Nephron (organoid): ENCODE measurements around the gene HAPSTR1.

Experiments
- H3K27ac Mint-ChIP-seq, 3 experiments: 2 replicates each; pipeline ENCODE4 v1.8.0; 2020; ENCODE audit warnings: mixed read lengths in 3 of 3, mild to moderate bottlenecking in 2 of 3, moderate library complexity in 1 of 3
- H3K27me3 Mint-ChIP-seq: 2 replicates; pipeline ENCODE4 v1.8.0; 2021; ENCODE audit warnings: low read depth, mild to moderate bottlenecking, moderate library complexity, mixed read lengths
- H3K36me3 Mint-ChIP-seq: 2 replicates; pipeline ENCODE4 v1.8.0; 2020; ENCODE audit warnings: low read depth, mixed read lengths
- H3K4me1 Mint-ChIP-seq: 2 replicates; pipeline ENCODE4 v1.8.0; 2020; ENCODE audit warnings: mixed read lengths
- H3K4me3 Mint-ChIP-seq, 3 experiments: 2 replicates each; pipeline ENCODE4 v1.8.0; 2020; ENCODE audit warnings: mild to moderate bottlenecking in 3 of 3, mixed read lengths in 3 of 3, moderate library complexity in 2 of 3
- H3K9me3 Mint-ChIP-seq: 2 replicates; pipeline ENCODE4 v1.8.0; 2020; ENCODE audit warnings: mixed read lengths
- CTCF ChIP-seq, 3 experiments: fragments of 200-600 bp; sonication (generic); IDR thresholded peaks; one replicate each; pipeline ENCODE4 v1.5.0; 2021; ENCODE audit warnings: antibody characterized with exemption in 3 of 3; ENCODE audit not compliant: unreplicated experiment in 3 of 3

Gene HAPSTR1

GRCh38 chr16:9047689-9048301 is 43.6 kb upstream of the HAPSTR1 start:
- Mint-ChIP-seq H3K36me3 (no peaks in the 10 kb centered on the region), H3K9me3 (peaks cover 12% of the 10 kb centered on the region), H3K27me3 (no peaks in the 10 kb centered on the region), H3K4me1 (peaks cover 10% of the 10 kb centered on the region), H3K27ac (peak overlapping the region; percentile 57 to 91 (median 86)), H3K4me3 (no peak overlapping the region)
- no peak for TF ChIP-seq CTCF (IDR thresholded peaks at IDR 0.05; ENCODE audit: unreplicated experiment in 3 of 3)

GRCh38 chr16:9048302-9048700 is 43.1 kb upstream of the HAPSTR1 start:
- H3K27me3 Mint-ChIP-seq, result no peaks in the 10 kb centered on the region
- TF ChIP-seq CTCF (IDR thresholded peaks at IDR 0.05; ENCODE audit: unreplicated experiment in 3 of 3), result no peak
- H3K36me3 Mint-ChIP-seq, result no peaks in the 10 kb centered on the region
- H3K9me3 Mint-ChIP-seq, result peaks cover 12% of the 10 kb centered on the region
- peak overlapping the region; percentile 57 to 91 (median 86) for H3K27ac Mint-ChIP-seq
- no peak overlapping the region for H3K4me3 Mint-ChIP-seq
- peaks cover 10% of the 10 kb centered on the region for H3K4me1 Mint-ChIP-seq

- Mint-ChIP-seq H3K27me3 (no peaks in the 10 kb centered on the region), H3K27ac (no peak overlapping the region), H3K4me1 (peaks cover 10% of the 10 kb centered on the region), H3K9me3 (peaks cover 12% of the 10 kb centered on the region), H3K4me3 (no peak overlapping the region), H3K36me3 (no peaks in the 10 kb centered on the region)
- TF ChIP-seq CTCF (IDR thresholded peaks at IDR 0.05; ENCODE audit: unreplicated experiment in 3 of 3), result no peak
Observed at GRCh38 chr16:9049241-9049640, 42.2 kb upstream of the HAPSTR1 start.

- peaks cover 12% of the 10 kb centered on the region for H3K9me3 Mint-ChIP-seq
- H3K36me3 Mint-ChIP-seq, result no peaks in the 10 kb centered on the region
- H3K4me1 Mint-ChIP-seq, result peaks cover 10% of the 10 kb centered on the region
- no peak overlapping the region for H3K4me3 Mint-ChIP-seq
- H3K27ac Mint-ChIP-seq, result no peak overlapping the region
- peak in 2 of 3 experiments; percentile 14 to 25 for TF ChIP-seq CTCF (IDR thresholded peaks at IDR 0.05; ENCODE audit: unreplicated experiment in 3 of 3)
- H3K27me3 Mint-ChIP-seq, result no peaks in the 10 kb centered on the region
Observed at GRCh38 chr16:9050102-9050830, 41.2 kb upstream of the HAPSTR1 start.

GRCh38 chr16:9053006-9053601 is 38.3 kb upstream of the HAPSTR1 start:
- Mint-ChIP-seq H3K27me3 (no peaks in the 10 kb centered on the region), H3K9me3 (no peaks in the 10 kb centered on the region), H3K4me3 (peak overlapping the region; percentile 50 to 74 (median 69)), H3K27ac (no peak overlapping the region), H3K36me3 (no peaks in the 10 kb centered on the region), H3K4me1 (peaks cover 1% of the 10 kb centered on the region)
- no peak for TF ChIP-seq CTCF (IDR thresholded peaks at IDR 0.05; ENCODE audit: unreplicated experiment in 3 of 3)
